ENCODE measurements around the gene DNAJB6.

DNA sequence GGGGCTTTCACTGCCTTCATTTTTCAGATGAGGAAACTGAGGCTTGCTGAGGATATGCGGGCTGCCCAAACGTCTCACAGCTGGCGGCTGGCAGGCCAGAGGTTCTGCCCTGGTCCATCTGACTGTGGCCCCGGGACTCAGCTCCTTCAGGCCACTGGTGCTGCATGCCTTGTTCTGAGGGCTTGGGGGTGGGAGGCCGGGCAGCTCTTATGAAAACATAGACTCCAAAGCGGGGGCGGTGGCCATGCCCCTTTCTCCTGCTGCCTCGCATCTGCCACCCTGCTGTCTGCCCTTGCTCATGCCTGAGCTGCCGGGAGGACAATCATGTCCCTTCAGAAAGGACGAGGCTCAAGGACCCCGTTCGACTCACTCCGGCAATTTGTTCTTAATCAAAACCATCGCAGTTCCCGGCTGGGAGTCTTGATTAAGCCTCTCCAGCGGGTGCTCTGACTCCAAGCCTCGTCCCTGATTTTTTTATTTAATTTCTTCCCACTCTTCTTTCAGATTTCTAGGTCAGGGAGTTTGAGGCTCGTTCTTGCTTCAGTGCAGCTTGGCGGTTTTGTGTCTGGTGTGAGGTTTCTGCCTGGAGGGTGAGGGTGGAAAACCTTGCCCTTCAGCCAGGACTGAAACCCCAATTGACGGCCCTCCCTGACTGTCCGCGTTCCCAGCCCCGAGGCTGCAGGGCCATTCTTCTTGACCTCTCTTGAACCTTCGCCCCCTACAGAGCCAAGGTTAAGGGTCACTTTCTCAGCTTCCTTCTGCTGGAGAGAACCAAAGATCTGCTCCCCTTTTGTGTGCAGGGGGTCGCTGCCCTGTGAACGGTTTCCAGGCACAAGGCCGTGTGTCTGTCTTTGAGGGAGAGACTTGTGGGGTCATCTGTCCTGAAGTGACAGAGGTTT is 120.8 kb downstream of the DNAJB6 start:
- no peak for TF ChIP-seq CTCF (conservative IDR thresholded peaks at IDR 0.05)
- no peak for TF ChIP-seq ZFX (IDR thresholded peaks at IDR 0.05)

Measured in C4-2B (cell line).